HG03432 (cell line): ENCODE results near the gene ERC1.

Source experiments
- ATAC-seq: cut with Tn5 transposase; IDR thresholded peaks from one replicate; pipeline ENCODE4 v1.9.1; 2021; ENCODE audit warnings: mild to moderate bottlenecking, moderate library complexity; ENCODE audit not compliant: unreplicated experiment

The ERC1 gene

DNA sequence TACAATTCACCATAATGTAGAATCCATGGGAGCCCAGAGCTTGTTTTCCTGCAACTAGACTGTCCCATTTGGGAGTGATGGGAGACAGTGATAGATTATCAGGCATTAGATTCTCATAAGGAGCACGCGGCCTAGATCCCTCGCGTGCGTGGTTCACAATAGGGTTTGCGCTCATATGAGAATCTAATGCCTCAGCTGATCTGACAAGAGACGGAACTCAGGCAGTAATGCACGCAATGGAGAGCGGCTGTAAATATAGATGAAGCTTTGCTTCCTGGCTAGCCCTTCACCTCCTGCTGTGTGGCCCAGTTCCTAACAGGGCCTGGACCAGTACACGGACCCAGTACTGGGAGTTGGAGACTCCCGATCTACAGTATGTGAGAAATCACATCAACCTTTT lies 476.7 kb downstream of the ERC1 start:
- no peak for ATAC-seq

- ATAC-seq, result no peak
These were observed 478.0 kb downstream of the ERC1 start for GRCh38 chr12:1469070-1469469.

DNA sequence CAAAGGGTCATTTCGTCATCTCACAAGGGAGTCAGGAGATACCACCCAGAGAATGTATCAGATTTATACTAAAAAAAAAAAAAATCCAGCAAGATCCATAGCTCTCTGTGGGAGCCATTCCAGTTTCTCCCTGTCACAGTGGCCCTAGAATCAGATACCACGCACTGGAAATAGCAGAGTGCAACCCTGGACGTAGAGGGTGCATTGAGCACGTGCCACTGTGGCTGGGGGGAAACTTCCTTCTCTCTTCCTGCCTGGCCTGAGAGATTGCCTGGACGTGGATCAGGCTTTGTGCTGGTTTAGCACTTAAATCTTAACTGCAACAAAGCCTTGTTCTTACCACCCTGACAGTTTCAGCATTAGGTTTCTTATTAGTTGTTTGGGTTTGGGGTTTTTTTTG lies 479.0 kb downstream of the ERC1 start:
- no peak for ATAC-seq

DNA sequence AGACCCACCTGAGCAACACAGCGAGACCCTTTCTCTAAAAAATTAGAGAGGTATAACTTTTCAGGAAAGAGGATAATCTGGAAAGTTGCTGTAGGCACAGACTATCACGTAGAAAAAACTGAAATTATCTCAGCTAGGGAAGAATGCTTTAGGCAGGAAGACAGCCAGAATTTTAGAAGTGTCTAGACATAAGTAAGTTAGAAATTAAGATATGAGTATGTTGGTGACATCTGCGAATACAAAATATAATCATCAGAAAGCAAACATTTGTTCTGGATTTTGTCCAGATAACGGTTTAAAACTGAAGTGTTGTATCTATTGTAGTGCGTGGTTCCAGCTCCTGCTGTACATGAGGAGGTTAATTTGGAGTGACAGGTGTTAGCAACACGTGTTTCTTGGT lies 480.2 kb downstream of the ERC1 start:
- no peak for ATAC-seq

GRCh38 chr12:1473418-1473817 lies 482.4 kb downstream of the ERC1 start:
- ATAC-seq, result no peak

- no peak for ATAC-seq
These were observed 483.1 kb downstream of the ERC1 start for GRCh38 chr12:1474041-1474573.

- no peak for ATAC-seq
These were observed 483.6 kb downstream of the ERC1 start for GRCh38 chr12:1474574-1475153.

GRCh38 chr12:1479645-1480044 lies 488.6 kb downstream of the ERC1 start:
- ATAC-seq, result no peak

DNA sequence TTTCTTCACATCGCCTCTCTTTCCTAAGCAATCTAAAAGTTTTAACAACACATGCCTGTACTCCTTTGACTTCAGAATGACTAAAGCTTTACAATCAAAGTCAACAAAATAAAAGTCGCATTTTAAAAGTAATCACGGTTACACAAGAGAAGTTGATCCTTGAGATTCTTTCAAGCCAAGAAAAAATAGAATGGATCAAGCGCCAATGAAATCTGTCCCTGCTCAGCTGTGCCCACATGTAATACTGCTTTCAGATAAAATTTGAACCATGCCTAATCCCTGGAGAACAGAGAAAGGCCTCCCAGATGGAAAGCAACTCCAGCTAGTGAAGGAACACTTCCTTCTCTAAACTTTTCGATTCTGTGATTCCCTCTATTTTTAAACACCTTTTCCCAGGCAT lies 490.3 kb downstream of the ERC1 start:
- ATAC-seq, result no peak

DNA sequence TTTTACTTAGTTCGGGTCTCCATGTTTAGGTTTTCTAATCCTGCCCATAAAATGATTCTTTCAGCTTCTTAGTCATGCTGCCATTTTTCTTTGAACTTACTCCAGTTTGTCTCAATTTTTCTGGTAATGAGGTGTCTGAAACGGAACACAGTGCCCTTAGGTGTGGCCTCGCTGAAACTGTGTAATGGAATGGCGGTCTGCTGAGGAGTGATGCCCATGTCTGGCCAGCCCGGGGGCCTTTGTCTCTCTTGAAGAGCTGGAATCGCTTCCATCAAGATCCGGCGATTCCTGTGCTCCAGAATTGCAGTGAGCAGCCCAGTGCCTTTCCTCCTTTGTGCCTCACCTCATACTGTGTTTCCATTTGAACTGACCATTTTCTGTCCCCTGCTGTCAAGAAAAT lies 490.9 kb downstream of the ERC1 start:
- no peak for ATAC-seq

- ATAC-seq, result no peak
These were observed 497.9 kb downstream of the ERC1 start for GRCh38 chr12:1488908-1489381.

DNA sequence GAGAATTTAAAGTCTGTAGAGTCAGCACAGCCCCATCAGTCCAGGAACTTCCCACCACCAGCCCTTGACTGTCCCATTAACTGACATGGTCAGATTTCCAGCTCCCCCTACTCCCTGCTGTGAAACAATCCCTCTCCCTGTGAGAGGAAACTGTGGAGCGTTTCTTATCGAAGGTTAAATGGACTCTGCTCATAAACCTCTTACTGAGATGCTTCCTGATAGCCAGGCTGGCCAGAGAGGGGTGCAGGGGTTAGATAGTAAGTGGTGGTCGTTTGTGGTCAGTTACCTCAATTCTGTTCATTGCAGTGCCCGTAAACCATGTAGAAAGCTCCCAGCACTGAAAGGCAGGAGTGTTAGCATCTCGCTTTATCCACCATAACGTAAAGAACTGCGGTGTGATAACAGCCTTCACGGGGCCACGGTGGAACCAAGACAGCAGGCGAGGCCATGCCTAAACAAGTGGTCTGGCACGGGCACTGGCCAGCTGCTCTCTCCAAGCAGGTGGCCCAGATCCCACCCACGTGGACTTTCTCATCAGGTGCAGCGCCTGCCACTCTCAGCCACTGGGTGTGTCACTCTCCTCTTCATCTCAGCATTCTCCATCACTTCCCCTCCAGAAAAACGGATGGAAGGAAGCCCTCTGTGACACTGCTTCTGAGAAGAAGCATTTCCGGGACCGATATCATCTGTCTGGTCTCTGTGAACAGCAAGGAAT lies 501.1 kb downstream of the ERC1 start:
- no peak for ATAC-seq

- no peak for ATAC-seq
These were observed 502.9 kb downstream of the ERC1 start for GRCh38 chr12:1493781-1494565.

DNA sequence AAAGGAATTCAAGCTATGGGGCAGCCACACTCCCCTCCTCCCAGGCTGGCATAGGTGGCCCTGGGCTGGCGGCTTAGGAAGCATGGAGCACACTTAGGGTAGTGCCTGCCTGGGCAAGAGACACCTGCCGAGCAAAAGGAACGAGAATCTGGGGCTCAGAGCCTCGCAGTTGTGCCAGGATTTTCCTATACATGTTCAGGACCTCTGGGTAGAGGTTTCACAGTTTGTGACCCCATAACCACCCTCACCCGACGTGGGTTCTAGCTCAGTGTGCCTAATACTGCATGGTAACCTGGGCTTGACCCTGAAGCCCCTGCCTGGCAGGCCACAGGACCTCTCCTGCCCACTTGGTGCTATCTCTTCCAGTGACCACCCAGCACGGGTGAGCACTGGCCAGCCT lies 503.8 kb downstream of the ERC1 start:
- no peak for ATAC-seq

DNA sequence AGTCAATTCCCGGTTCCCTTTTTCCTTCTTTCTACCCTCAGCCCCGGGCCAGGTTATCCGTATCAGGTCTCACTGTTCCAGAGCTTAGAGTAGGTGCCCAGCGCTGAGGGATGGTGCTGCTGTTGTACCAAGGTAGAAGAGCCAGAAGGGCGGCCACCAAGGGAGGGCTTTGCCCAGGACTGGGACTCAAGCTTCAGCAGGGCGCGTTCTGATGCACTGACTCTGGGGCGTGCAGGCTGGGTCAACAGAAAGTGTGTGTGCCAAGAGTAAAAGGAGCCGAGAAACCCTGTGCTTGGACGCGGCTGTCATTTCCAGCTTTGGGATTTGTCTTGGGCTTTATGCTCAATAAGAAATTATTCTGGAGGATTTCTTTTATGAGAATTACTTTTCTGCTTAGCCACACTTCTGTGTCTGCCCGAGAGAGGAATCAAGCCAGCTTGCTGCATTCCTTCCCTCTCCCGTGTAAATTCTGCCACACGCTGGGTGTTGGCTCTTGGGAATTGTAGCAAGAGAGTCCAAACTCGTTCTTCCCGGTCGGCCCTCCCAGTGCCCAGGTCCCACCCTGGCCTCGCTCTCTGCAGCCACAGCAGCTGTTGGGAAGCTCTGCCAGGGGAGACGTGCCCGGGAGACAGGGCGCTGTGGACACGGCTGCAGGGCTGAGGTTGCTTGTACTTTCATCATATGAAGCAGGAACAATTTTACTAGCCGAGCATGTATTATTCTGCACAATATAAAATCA lies 505.3 kb downstream of the ERC1 start:
- no peak for ATAC-seq

GRCh38 chr12:1497161-1497560 lies 506.1 kb downstream of the ERC1 start:
- no peak for ATAC-seq

DNA sequence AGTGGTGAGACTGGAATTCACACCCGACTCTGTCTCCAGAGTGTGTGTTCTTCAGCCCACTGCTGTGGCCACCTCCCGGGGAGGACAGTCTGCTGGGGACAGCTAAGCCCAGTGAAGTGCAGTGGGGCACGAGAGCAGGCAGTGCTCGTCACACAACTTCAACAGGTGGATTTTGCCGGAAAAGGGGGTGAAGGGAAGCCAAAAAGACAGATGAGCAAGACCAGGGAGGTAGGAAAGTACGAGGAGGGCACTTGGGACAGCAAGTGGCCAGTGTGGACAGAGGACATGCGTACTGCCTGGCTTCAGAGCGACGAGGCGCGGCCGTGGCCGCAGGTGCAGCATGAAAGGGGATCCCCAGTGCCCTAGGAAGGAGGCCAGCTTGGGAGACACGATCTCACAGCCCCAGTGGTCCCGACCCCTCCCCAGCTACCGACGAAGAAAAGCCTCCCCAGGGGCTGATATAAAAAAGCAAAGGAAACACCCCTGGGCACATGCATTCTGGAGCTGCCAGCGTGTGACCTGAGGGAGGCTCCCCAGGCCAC lies 507.2 kb downstream of the ERC1 start:
- no peak for ATAC-seq

GRCh38 chr12:1499351-1499750 lies 508.3 kb downstream of the ERC1 start:
- no peak for ATAC-seq

- no peak for ATAC-seq
These were observed 509.2 kb downstream of the ERC1 start for GRCh38 chr12:1500095-1500801.

DNA sequence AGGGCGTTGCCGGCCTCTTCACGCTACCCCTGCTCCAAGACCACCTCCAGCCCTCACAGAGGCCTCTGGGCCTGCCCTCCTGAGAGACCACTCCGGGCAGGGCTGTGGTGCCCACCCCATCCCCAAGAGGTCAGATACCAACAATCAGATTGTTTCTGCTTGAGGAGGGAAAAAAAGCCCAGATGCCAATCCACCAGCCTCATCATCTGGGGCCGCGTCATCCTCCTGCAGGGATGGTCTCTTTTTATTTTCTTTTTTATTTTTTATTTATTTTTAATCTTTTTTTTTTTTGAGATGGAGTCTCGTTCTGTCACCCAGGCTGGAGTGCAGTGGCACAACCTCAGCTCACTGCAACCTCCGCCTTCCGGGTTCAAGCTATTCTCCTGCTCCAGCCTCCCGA lies 510.0 kb downstream of the ERC1 start:
- ATAC-seq, result no peak
